Retinal pigment epithelial cell (primary cell): ENCODE measurements around the gene SND1.

Source experiments
- DNase-seq: peaks from one replicate; pipeline ENCODE4 v3.0.0-alpha.2; 2010; ENCODE audit warnings: low read depth
- H3K4me3 ChIP-seq: 2 replicates; pipeline ENCODE4 v1.5.1; 2011; ENCODE audit warnings: mild to moderate bottlenecking, low read length, control low read depth, moderate library complexity
- TF ChIP-seq, protein P1 (sequence below): conservative IDR thresholded peaks from 2 replicates; pipeline ENCODE4 v1.5.1; 2011; ENCODE audit warnings: low read depth, low read length, control low read depth, inconsistent platforms

Gene SND1

DNA sequence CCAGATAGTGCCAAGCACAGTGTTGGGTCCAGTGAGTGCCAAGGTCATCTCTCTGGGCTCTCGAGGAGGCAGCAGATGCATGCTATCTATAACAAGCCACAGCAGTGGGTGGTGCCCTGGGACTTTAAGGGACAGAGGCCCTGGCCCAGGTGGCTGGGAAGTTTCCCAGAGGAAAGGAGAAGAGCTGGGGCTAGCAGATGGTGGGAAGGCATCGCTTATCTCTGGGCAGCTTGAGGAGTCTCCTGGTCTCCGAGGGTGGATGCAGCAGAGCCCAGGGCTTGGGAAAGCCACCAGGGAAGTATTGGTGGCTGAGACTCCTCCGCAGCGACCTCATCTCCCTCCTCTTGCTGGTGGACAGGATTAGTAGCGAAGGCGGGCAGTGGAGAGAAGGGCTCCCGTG is 442.7 kb downstream of the SND1 start:
- no peak for DNase-seq
- TF ChIP-seq, protein P1, sequence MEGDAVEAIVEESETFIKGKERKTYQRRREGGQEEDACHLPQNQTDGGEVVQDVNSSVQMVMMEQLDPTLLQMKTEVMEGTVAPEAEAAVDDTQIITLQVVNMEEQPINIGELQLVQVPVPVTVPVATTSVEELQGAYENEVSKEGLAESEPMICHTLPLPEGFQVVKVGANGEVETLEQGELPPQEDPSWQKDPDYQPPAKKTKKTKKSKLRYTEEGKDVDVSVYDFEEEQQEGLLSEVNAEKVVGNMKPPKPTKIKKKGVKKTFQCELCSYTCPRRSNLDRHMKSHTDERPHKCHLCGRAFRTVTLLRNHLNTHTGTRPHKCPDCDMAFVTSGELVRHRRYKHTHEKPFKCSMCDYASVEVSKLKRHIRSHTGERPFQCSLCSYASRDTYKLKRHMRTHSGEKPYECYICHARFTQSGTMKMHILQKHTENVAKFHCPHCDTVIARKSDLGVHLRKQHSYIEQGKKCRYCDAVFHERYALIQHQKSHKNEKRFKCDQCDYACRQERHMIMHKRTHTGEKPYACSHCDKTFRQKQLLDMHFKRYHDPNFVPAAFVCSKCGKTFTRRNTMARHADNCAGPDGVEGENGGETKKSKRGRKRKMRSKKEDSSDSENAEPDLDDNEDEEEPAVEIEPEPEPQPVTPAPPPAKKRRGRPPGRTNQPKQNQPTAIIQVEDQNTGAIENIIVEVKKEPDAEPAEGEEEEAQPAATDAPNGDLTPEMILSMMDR, result no peak
- no peak overlapping the region for H3K4me3 ChIP-seq

- TF ChIP-seq, protein P1, result no peak
- no peak for DNase-seq
- H3K4me3 ChIP-seq, result no peak overlapping the region
Observed at GRCh38 chr7:128097211-128097731, 445.3 kb downstream of the SND1 start.

GRCh38 chr7:128098629-128099028 is 446.6 kb downstream of the SND1 start:
- no peak for DNase-seq
- H3K4me3 ChIP-seq, result no peak overlapping the region
- TF ChIP-seq, protein P1, result no peak

- peak; percentile 31 for DNase-seq
Observed at GRCh38 chr7:128099204-128099671, 447.2 kb downstream of the SND1 start.

GRCh38 chr7:128100225-128100948 is 448.4 kb downstream of the SND1 start:
- H3K4me3 ChIP-seq, result no peak overlapping the region
- no peak for DNase-seq
- TF ChIP-seq, protein P1, result no peak

More at GRCh38 chr7:128099204-128099671, 447.2 kb downstream of the SND1 start:
- no peak overlapping the region for H3K4me3 ChIP-seq
- TF ChIP-seq, protein P1, result no peak

GRCh38 chr7:128100949-128101713 is 449.1 kb downstream of the SND1 start:
- no peak overlapping the region for H3K4me3 ChIP-seq
- DNase-seq, result no peak
- TF ChIP-seq, protein P1, result no peak
